ENCODE measurements around the gene MRPS6. TPM values are rescaled to one million over a fixed set of nuclear protein-coding genes. Genes with fewer than 3 reads are reported as not detected.

Gene MRPS6
- total and polyA plus RNA-seq, 7 donors = 38.8 to 191 (median 80.0) TPM

DNA sequence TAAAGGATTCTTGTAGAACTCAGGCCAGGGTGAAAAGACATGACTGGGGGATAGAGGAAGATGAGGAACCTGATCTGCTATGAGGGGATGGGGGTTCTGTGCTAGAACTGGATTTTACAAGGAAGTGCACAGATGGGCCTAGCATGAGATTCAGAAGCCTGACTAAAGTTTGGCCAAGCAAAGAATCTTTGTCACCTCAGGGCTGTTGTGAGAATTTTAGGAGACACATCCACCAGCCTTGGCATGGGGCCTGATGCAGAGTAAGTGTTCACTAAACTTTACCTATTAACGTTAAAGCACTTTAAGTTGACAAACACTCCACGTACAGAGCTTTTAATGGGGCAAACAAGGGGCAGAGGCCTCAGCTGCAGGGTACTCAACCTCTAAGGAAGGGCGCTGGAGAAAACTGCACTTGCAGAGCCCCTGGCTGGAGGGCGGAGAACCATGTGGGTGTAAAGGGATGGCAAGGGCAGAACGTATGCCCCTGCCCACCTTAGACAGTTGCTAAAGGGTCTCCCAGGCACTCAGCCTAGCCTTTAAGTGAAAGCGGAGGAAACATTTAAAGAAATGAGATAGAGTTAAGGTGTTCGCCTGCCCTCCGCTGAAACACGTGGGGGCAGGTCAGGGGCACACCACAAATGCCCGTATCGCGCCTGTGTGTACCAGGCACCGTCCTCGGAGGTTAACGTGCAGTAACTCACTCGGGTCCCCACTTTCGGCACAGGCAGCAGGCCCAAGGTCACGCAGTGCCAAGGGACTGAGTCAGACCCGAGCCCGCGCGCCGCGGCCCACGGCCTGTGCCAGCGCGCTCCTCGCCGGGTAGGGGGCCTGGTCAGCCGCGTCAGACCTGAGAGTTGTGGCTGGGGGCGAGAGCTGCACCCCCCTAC, 990 bp upstream of the MRPS6 start:
- Histone ChIP-seq H3K27ac (peak overlapping the region; percentile 79), H3K36me3 (ENCODE audit: insufficient read depth in 1 of 2, low read depth in 1 of 2) (peaks cover 0 to 3% of the 10 kb centered on the region in 2 donors), H3K4me3 (peak overlapping the region; percentile 83), H3K4me1 (peaks cover 31% of the 10 kb centered on the region), H3K9me3 (no peaks in the 10 kb centered on the region), H3K27me3 (ENCODE audit: insufficient read depth in 3 of 3, low read length in 2 of 3) (no peaks in the 10 kb centered on the region)
- DNase-seq (peak; percentile 72 to 80), ATAC-seq (peak; percentile 63 to 75 (median 72))
- TF ChIP-seq, protein P1, sequence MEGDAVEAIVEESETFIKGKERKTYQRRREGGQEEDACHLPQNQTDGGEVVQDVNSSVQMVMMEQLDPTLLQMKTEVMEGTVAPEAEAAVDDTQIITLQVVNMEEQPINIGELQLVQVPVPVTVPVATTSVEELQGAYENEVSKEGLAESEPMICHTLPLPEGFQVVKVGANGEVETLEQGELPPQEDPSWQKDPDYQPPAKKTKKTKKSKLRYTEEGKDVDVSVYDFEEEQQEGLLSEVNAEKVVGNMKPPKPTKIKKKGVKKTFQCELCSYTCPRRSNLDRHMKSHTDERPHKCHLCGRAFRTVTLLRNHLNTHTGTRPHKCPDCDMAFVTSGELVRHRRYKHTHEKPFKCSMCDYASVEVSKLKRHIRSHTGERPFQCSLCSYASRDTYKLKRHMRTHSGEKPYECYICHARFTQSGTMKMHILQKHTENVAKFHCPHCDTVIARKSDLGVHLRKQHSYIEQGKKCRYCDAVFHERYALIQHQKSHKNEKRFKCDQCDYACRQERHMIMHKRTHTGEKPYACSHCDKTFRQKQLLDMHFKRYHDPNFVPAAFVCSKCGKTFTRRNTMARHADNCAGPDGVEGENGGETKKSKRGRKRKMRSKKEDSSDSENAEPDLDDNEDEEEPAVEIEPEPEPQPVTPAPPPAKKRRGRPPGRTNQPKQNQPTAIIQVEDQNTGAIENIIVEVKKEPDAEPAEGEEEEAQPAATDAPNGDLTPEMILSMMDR (IDR thresholded peaks at IDR 0.05) = no peak
- intact Hi-C loops (cut with DNase I) = loop anchor here (2.0 to 10.0 kb wide), 4 partner anchors 55 to 275 kb away; no protein-coding TSS in a partner anchor
- 37 to 48% (median 37%) methylated on average over 28 to 32 of the region's 32 CpGs for WGBS, 3 donors

DNA sequence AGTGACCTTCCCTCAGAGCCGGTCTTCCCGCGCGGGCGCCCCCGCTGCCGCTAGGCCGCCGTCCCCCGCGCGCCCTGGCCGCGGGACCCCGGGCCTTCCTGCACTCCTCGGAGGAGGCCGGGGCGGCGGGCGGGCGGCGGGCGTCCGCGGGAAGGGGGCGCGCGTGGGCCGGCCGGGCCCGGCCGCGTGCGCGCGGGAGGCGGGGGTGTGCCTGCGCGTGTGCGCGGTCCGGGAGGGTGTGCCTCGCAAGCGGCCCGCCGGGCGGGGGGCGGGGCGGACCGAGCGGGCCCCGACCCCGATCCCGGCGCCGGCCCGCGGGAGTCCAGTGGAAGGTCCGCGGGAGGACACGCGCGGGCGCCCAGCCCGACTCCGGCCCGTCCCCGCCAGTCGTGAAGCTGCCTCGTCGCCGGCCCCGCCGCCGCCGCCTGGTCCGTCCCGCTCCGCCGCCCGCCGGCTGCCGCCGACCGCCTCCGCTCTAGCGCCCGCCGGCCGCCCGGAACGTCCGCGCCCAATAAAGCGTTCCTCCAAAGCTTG, 438 bp downstream of the MRPS6 start:
- peak; percentile 56 to 70 for DNase-seq
- no peaks in the 10 kb centered on the region for H3K9me3 ChIP-seq
- H3K4me3 ChIP-seq = peak overlapping the region; percentile 83
- intact Hi-C loops (cut with DNase I) = loop anchor here (2.0 to 10.0 kb wide), 4 partner anchors 53 to 273 kb away; no protein-coding TSS in a partner anchor
- H3K36me3 ChIP-seq (ENCODE audit: insufficient read depth in 1 of 2, low read depth in 1 of 2) = peaks cover 0 to 3% of the 10 kb centered on the region in 2 donors
- peak overlapping the region; percentile 79 for H3K27ac ChIP-seq
- TF ChIP-seq, protein P1 (IDR thresholded peaks at IDR 0.05) = no peak
- H3K27me3 ChIP-seq (ENCODE audit: insufficient read depth in 3 of 3, low read length in 2 of 3) = no peaks in the 10 kb centered on the region
- ATAC-seq = peak; percentile 41 to 61 (median 59)
- H3K4me1 ChIP-seq = peaks cover 45% of the 10 kb centered on the region
- WGBS, 3 donors = 0 to 1% (median 1%) methylated on average over 43 to 94 of the region's 95 CpGs

DNA sequence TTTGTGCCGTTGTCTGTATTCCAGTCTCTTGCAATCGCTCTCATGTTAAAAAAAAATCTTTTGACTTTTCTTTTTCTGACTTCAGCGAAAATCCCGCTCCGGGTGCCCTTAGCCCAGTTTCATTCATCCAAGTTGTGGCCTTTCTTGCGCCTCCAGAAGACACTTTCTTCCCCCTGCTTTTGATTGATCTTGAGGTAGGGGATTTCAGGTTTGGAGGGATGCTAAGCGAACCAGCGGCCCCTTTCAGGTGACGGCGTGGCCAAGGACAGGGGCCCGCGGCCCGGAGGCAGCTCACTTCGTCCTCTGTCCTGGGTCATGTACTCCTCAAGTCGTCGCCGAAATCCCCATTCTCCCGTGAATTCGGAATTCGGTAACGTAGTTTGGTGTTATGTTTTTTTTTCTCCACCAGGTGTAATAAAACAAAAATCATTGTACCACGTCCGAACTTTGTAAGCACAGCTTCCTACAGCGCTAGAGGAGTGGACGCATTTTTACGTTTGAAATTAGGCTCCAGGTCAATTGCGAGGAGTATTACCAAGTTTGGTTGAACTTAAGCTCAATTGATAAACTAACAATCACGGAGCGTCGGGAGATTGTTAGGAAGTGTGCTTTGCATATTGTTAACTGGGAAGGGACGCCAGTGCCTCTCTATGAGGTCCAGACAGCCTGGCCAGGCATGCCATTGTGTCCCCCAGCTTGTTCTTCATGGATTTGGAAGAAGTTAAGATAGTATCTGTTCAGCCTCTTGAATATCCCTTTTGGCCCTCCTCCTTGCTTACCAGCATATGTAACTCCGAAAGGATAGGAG, 1.1 kb downstream of the MRPS6 start:
- H3K4me3 ChIP-seq = peak overlapping the region; percentile 83
- WGBS, 3 donors = 20 to 29% (median 25%) methylated on average over 32 of the region's 32 CpGs
- no peak for DNase-seq
- H3K36me3 ChIP-seq (ENCODE audit: insufficient read depth in 1 of 2, low read depth in 1 of 2) = peaks cover 0 to 3% of the 10 kb centered on the region in 2 donors
- H3K9me3 ChIP-seq = no peaks in the 10 kb centered on the region
- intact Hi-C loops (cut with DNase I) = loop anchor here (5.0 to 10.0 kb wide), 4 partner anchors 47 to 273 kb away; no protein-coding TSS in a partner anchor
- peak overlapping the region; percentile 70 for H3K27ac ChIP-seq
- ATAC-seq = no peak
- TF ChIP-seq, protein P1 (IDR thresholded peaks at IDR 0.05) = no peak
- peaks cover 51% of the 10 kb centered on the region for H3K4me1 ChIP-seq
- no peaks in the 10 kb centered on the region for H3K27me3 ChIP-seq (ENCODE audit: insufficient read depth in 3 of 3, low read length in 2 of 3)

DNA sequence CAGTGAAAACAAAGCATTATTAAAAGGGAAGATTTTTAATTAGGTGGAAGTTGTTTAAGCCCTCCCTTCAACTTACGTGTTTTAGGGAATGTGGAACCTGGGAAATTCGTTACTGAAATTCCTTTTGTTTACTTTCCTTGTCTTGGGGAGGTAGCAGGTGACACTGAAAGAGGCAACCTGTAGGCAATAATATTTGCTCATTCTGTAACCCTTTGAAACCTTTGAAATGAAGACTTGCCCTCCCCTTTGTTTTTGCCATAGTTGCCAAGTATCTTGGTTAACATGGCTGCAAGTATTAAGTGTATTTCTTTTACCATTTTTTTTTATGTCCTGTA, 1.7 kb downstream of the MRPS6 start:
- TF ChIP-seq, protein P1 (IDR thresholded peaks at IDR 0.05) = no peak
- ATAC-seq (no peak), DNase-seq (no peak)
- Histone ChIP-seq H3K36me3 (ENCODE audit: insufficient read depth in 1 of 2, low read depth in 1 of 2) (peaks cover 0 to 6% of the 10 kb centered on the region in 2 donors), H3K4me1 (peaks cover 56% of the 10 kb centered on the region), H3K4me3 (peak overlapping the region; percentile 83), H3K27me3 (ENCODE audit: insufficient read depth in 3 of 3, low read length in 2 of 3) (no peaks in the 10 kb centered on the region), H3K9me3 (no peaks in the 10 kb centered on the region), H3K27ac (no peak overlapping the region)
- intact Hi-C loops (cut with DNase I) = loop anchor here in 1 of 2 donors (5.0 to 10.0 kb wide), 2 partner anchors 48 to 130 kb away; no protein-coding TSS in a partner anchor
- WGBS, 3 donors = 73 to 85% (median 82%) methylated on average over 2 of the region's 2 CpGs
